Neural cell (in vitro differentiated cells): ENCODE results near the gene PGBD5. TPM values are rescaled to one million over a fixed set of nuclear protein-coding genes. Genes with fewer than 3 reads are reported as not detected.

Source experiments
- H2AFZ ChIP-seq: fragments of 200-600, 300-800 bp; sonication (generic), shearing (Covaris generic); 2 replicates; pipeline ENCODE4 v1.6.0; 2014; ENCODE audit warnings: low read depth, mild to moderate bottlenecking, antibody characterized with exemption, low read length, moderate library complexity
- H3F3A ChIP-seq: fragments of 200-600 bp; shearing (Covaris generic); 2 replicates; pipeline ENCODE4 v1.6.1; 2016; ENCODE audit warnings: mild to moderate bottlenecking, moderate library complexity, mixed read lengths, antibody characterized with exemption, low read length; ENCODE audit not compliant: insufficient read depth, poor library complexity, severe bottlenecking
- H3K27ac ChIP-seq: fragments of 200-600, 300-800 bp; sonication (generic), shearing (Covaris generic); 2 replicates; pipeline ENCODE4 v1.5.1; 2014; ENCODE audit warnings: mild to moderate bottlenecking, low read length, moderate library complexity
- H3K27me3 ChIP-seq: fragments of 300-800, 200-600 bp; sonication (generic), shearing (Covaris generic); 2 replicates; pipeline ENCODE4 v1.6.0; 2014; ENCODE audit warnings: mild to moderate bottlenecking, low read depth, low read length, moderate library complexity; ENCODE audit not compliant: insufficient read depth
- H3K36me3 ChIP-seq: fragments of 300-800, 200-600 bp; sonication (generic), shearing (Covaris generic); 2 replicates; pipeline ENCODE4 v1.5.1; 2014; ENCODE audit warnings: mild to moderate bottlenecking, antibody characterized with exemption, low read length, moderate library complexity; ENCODE audit not compliant: insufficient read depth
- H3K4me2 ChIP-seq: fragments of 300-800, 200-600 bp; sonication (generic), shearing (Covaris generic); 2 replicates; pipeline ENCODE4 v1.6.0; 2014; ENCODE audit warnings: mild to moderate bottlenecking, low read length
- H3K4me3 ChIP-seq: fragments of 300-800, 200-600 bp; sonication (generic), shearing (Covaris generic); 2 replicates; pipeline ENCODE4 v1.5.1; 2014; ENCODE audit warnings: mild to moderate bottlenecking, low read length, moderate library complexity
- H3K79me2 ChIP-seq: fragments of 200-600 bp; shearing (Covaris generic); replicated peaks from 2 replicates; pipeline ENCODE4 v1.6.0; 2014; ENCODE audit warnings: mild to moderate bottlenecking, low read length, moderate library complexity; ENCODE audit not compliant: insufficient read depth
- H3K9ac ChIP-seq: fragments of 300-800, 200-600 bp; sonication (generic), shearing (Covaris generic); 2 replicates; pipeline ENCODE4 v1.6.1; 2016; ENCODE audit warnings: mild to moderate bottlenecking, low read length, mixed read lengths
- H3K9me2 ChIP-seq: fragments of 200-600 bp; shearing (Covaris generic); 2 replicates; pipeline ENCODE4 v1.6.1; 2016; ENCODE audit warnings: mild to moderate bottlenecking, low read length, mixed read lengths; ENCODE audit not compliant: insufficient read depth
- H3K9me3 ChIP-seq: fragments of 200-600, 300-800 bp; sonication (generic), shearing (Covaris generic); 2 replicates; pipeline ENCODE4 v1.6.1; 2016; ENCODE audit warnings: mild to moderate bottlenecking, mixed run types, low read length, moderate library complexity, mixed read lengths
- H4K20me1 ChIP-seq: fragments of 200-600 bp; shearing (Covaris generic); 2 replicates; pipeline ENCODE4 v1.6.1; 2016; ENCODE audit warnings: mild to moderate bottlenecking, mixed run types; ENCODE audit not compliant: insufficient read depth
- EP300 ChIP-seq: fragments of 450-650 bp; conservative IDR thresholded peaks from 2 replicates; pipeline ENCODE4 v1.6.1; 2014; ENCODE audit warnings: antibody characterized with exemption, mild to moderate bottlenecking, moderate library complexity; ENCODE audit not compliant: poor library complexity, severe bottlenecking
- EZH2 ChIP-seq: fragments of 200-600, 300-800 bp; shearing (Covaris generic), sonication (generic); IDR thresholded peaks from 2 replicates; pipeline ENCODE4 v1.6.1; 2014; ENCODE audit warnings: antibody characterized with exemption, low read length, borderline replicate concordance, mild to moderate bottlenecking; ENCODE audit not compliant: insufficient read depth, poor library complexity, severe bottlenecking
- MXI1 ChIP-seq: fragments of 450-650 bp; conservative IDR thresholded peaks from 2 replicates; pipeline ENCODE4 v1.6.1; 2014; ENCODE audit warnings: antibody characterized with exemption, mild to moderate bottlenecking; ENCODE audit not compliant: poor library complexity, severe bottlenecking
- POLR2AphosphoS5 ChIP-seq: IDR thresholded peaks from 2 replicates; pipeline ENCODE4 v1.6.1; 2012
- RAD21 ChIP-seq: fragments of 450-650 bp; conservative IDR thresholded peaks from 2 replicates; pipeline ENCODE4 v1.6.1; 2014; ENCODE audit warnings: antibody characterized with exemption, mild to moderate bottlenecking, moderate library complexity
- SMC3 ChIP-seq: fragments of 450-650 bp; conservative IDR thresholded peaks from 2 replicates; pipeline ENCODE4 v1.6.1; 2014; ENCODE audit warnings: antibody characterized with exemption, mild to moderate bottlenecking, moderate library complexity; ENCODE audit not compliant: poor library complexity
- TAF1 ChIP-seq: IDR thresholded peaks from 2 replicates; pipeline ENCODE4 v1.6.1; 2012; ENCODE audit warnings: low read depth
- polyA plus RNA-seq: library from polyadenylated mRNA; depleted of rRNA; stranded (reverse); fragments of >200 nt; gene quantifications from 2 replicates; pipeline ENCODE4 v1.2.3, GENCODE V29; 2014
- TF ChIP-seq, protein P1 (sequence below): IDR thresholded peaks from 2 replicates; pipeline ENCODE4 v1.6.1; 2012; ENCODE audit warnings: borderline replicate concordance
- TF ChIP-seq, protein P2 (sequence below): fragments of 450-650 bp; IDR thresholded peaks from 2 replicates; pipeline ENCODE4 v1.5.1; 2014; ENCODE audit warnings: antibody characterized with exemption, mild to moderate bottlenecking, moderate library complexity; ENCODE audit not compliant: poor library complexity, severe bottlenecking

The PGBD5 gene
- polyA plus RNA-seq, 1 donor from 2014 or later: 16.3 TPM

DNA sequence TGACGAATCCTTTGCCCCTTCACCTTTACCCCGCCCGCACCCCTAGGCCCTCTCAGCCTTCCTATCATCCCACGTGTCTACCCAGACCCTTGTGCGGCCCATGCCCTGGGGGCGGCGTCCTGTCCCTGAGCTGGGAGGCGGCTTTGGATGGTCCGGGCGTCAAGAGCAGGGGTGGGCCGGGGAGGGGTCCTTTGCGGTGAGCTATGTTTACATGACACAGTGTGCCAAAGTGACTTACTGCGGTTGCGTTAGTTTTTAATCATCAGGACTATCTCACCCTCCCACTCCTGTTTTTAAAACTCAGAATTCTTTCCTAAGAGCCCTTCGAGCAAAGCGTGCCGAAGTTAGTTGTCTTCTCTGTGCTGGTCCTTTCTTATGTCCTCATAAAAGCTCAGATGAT lies 144.6 kb downstream of the PGBD5 start:
- H3K9me3 ChIP-seq: no peaks in the 10 kb centered on the region
- no peaks in the 10 kb centered on the region for H3K36me3 ChIP-seq
- H3K4me2 ChIP-seq: no peak overlapping the region
- TF ChIP-seq MXI1 (no peak), EZH2 (no peak), RAD21 (no peak)
- no peak overlapping the region for H3K27ac ChIP-seq
- H3K9ac ChIP-seq: no peak overlapping the region
- no peaks in the 10 kb centered on the region for H3K9me2 ChIP-seq
- no peaks in the 10 kb centered on the region for H3K27me3 ChIP-seq
- H3K79me2 ChIP-seq: no peaks in the 10 kb centered on the region
- no peak overlapping the region for H3K4me3 ChIP-seq
- H4K20me1 ChIP-seq: no peaks in the 10 kb centered on the region
- H3F3A ChIP-seq: peaks cover 1% of the 10 kb centered on the region
- H2AFZ ChIP-seq: no peak overlapping the region

DNA sequence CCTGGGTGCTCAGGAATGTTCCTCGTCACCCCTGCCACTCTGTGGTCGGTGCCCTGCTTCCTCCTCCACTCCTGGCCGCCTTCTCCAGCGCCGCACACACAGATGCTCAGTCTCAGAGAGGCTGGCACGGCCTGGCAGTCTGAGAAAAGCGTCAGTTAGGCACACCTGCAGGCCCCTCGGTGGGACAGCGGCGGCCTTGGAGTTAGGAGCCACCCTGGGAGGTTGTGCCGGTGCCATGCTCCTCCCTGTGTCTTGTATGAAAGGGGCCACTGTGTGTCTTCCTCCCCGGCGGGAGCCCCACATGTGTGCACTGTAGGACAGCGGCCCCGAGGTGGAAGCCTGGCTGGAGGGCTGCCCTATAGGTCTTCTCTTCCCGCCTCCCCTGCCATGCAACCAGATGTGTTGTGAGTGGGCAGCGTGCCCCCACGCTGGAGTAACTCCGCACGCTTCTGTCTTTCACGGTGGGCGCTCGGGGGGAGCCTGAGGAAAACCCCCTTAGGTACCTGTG lies 145.2 kb downstream of the PGBD5 start:
- Histone ChIP-seq H4K20me1 (no peaks in the 10 kb centered on the region), H3K9me3 (no peaks in the 10 kb centered on the region), H3K36me3 (no peaks in the 10 kb centered on the region), H2AFZ (no peak overlapping the region), H3K4me2 (no peak overlapping the region), H3F3A (peaks cover 3% of the 10 kb centered on the region), H3K9ac (no peak overlapping the region), H3K9me2 (no peaks in the 10 kb centered on the region), H3K4me3 (no peak overlapping the region), H3K79me2 (no peaks in the 10 kb centered on the region), H3K27ac (no peak overlapping the region), H3K27me3 (no peaks in the 10 kb centered on the region)
- TF ChIP-seq POLR2AphosphoS5 (no peak), EZH2 (no peak), EP300 (no peak), TAF1 (no peak), RAD21 (no peak), MXI1 (no peak), SMC3 (no peak)
- TF ChIP-seq, protein P1, sequence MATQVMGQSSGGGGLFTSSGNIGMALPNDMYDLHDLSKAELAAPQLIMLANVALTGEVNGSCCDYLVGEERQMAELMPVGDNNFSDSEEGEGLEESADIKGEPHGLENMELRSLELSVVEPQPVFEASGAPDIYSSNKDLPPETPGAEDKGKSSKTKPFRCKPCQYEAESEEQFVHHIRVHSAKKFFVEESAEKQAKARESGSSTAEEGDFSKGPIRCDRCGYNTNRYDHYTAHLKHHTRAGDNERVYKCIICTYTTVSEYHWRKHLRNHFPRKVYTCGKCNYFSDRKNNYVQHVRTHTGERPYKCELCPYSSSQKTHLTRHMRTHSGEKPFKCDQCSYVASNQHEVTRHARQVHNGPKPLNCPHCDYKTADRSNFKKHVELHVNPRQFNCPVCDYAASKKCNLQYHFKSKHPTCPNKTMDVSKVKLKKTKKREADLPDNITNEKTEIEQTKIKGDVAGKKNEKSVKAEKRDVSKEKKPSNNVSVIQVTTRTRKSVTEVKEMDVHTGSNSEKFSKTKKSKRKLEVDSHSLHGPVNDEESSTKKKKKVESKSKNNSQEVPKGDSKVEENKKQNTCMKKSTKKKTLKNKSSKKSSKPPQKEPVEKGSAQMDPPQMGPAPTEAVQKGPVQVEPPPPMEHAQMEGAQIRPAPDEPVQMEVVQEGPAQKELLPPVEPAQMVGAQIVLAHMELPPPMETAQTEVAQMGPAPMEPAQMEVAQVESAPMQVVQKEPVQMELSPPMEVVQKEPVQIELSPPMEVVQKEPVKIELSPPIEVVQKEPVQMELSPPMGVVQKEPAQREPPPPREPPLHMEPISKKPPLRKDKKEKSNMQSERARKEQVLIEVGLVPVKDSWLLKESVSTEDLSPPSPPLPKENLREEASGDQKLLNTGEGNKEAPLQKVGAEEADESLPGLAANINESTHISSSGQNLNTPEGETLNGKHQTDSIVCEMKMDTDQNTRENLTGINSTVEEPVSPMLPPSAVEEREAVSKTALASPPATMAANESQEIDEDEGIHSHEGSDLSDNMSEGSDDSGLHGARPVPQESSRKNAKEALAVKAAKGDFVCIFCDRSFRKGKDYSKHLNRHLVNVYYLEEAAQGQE: no peak
- TF ChIP-seq, protein P2, sequence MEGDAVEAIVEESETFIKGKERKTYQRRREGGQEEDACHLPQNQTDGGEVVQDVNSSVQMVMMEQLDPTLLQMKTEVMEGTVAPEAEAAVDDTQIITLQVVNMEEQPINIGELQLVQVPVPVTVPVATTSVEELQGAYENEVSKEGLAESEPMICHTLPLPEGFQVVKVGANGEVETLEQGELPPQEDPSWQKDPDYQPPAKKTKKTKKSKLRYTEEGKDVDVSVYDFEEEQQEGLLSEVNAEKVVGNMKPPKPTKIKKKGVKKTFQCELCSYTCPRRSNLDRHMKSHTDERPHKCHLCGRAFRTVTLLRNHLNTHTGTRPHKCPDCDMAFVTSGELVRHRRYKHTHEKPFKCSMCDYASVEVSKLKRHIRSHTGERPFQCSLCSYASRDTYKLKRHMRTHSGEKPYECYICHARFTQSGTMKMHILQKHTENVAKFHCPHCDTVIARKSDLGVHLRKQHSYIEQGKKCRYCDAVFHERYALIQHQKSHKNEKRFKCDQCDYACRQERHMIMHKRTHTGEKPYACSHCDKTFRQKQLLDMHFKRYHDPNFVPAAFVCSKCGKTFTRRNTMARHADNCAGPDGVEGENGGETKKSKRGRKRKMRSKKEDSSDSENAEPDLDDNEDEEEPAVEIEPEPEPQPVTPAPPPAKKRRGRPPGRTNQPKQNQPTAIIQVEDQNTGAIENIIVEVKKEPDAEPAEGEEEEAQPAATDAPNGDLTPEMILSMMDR: no peak
